Esophagus muscularis mucosa (tissue), 3 donors: ENCODE measurements around the gene PRDX2.

Source experiments
- POLR2A ChIP-seq: fragments of 450-650 bp; IDR thresholded peaks from one replicate; pipeline ENCODE4 v1.6.1; 2017; ENCODE audit warnings: antibody characterized with exemption, moderate library complexity, mild to moderate bottlenecking, low read depth
- POLR2AphosphoS5 ChIP-seq, 2 donors: sonication (generic); formaldehyde crosslinking; IDR thresholded peaks; one replicate each; pipeline ENCODE4 v1.6.1; 2017; ENCODE audit warnings: antibody characterized with exemption in 2 of 2
- TF ChIP-seq, protein P1 (sequence below), 3 experiments: fragments of 200-600 bp in 2 of 3; fragments of 450-650 bp in 1 of 3; sonication (generic) in 2 of 3; IDR thresholded peaks; one replicate each; pipeline ENCODE4 v1.5.1; 2017 to 2019; ENCODE audit warnings: antibody characterized with exemption in 3 of 3, mild to moderate bottlenecking in 2 of 3, moderate library complexity in 1 of 3

DNA sequence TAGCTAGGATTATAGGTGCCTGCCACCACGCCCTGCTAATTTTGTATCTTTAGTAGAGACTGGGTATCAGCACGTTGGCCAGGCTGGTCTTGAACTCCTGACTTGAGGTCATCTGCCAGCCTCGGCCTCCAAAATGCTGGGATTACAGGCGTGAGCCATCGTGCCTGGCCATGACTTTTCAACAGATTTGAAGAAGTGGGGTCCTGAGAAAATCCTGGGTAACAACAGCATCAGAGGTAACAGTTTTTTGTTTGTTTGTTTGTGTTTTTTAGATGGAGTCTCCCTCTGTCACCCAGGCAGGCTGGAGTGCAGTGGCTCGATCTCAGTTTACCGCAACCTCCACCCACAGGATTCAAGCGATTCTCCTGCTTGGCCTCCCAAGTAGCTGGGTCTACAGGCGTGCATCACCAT lies 6.6 kb downstream of the PRDX2 start:
- TF ChIP-seq, protein P1, sequence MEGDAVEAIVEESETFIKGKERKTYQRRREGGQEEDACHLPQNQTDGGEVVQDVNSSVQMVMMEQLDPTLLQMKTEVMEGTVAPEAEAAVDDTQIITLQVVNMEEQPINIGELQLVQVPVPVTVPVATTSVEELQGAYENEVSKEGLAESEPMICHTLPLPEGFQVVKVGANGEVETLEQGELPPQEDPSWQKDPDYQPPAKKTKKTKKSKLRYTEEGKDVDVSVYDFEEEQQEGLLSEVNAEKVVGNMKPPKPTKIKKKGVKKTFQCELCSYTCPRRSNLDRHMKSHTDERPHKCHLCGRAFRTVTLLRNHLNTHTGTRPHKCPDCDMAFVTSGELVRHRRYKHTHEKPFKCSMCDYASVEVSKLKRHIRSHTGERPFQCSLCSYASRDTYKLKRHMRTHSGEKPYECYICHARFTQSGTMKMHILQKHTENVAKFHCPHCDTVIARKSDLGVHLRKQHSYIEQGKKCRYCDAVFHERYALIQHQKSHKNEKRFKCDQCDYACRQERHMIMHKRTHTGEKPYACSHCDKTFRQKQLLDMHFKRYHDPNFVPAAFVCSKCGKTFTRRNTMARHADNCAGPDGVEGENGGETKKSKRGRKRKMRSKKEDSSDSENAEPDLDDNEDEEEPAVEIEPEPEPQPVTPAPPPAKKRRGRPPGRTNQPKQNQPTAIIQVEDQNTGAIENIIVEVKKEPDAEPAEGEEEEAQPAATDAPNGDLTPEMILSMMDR (IDR thresholded peaks at IDR 0.05), result no peak
- TF ChIP-seq POLR2AphosphoS5 (IDR thresholded peaks at IDR 0.05) (no peak), POLR2A (no peak)
